ENCODE measurements around the gene PATE3. TPM values are rescaled to one million over a fixed set of nuclear protein-coding genes. Genes with fewer than 3 reads are reported as not detected.

The PATE3 gene
- total RNA-seq, 4 donors from 2014 or later, result not detected

GRCh38 chr11:125784678-125785077 is 3.2 kb upstream of the PATE3 start:
- Histone ChIP-seq H3K4me3 (no peak overlapping the region), H3K9me3 (no peaks in the 10 kb centered on the region)
- no peak for DNase-seq

GRCh38 chr11:125790825-125791224 is 2.9 kb downstream of the PATE3 start:
- no peaks in the 10 kb centered on the region for H3K4me1 ChIP-seq
- in situ Hi-C loops (cut with MboI; ENCODE audit: low sequenced_read_pairs in 4 of 4) (no loop called here), intact Hi-C loops (cut with DNase I; ENCODE audit: low total_unique reads) (no loop called here)
- no peak overlapping the region for H3K4me3 ChIP-seq
- no peak for ATAC-seq
- no peak overlapping the region for H3K27ac ChIP-seq
- peaks cover 0 to 4% (median 0%) of the 10 kb centered on the region in 3 donors for H3K9me3 ChIP-seq
- TF ChIP-seq POLR2A (IDR thresholded peaks at IDR 0.05), result no peak
- TF ChIP-seq CTCF (IDR thresholded peaks at IDR 0.05 in 4 of 5, conservative IDR thresholded peaks at IDR 0.05 in 1 of 5), result no peak
- DNase-seq, result no peak
- H3K27me3 ChIP-seq, result no peaks in the 10 kb centered on the region
- no peaks in the 10 kb centered on the region for H3K36me3 ChIP-seq

More at GRCh38 chr11:125784678-125785077, 3.2 kb upstream of the PATE3 start:
- Histone ChIP-seq H3K27me3 (no peaks in the 10 kb centered on the region), H3K27ac (no peak overlapping the region), H3K4me1 (no peaks in the 10 kb centered on the region), H3K36me3 (no peaks in the 10 kb centered on the region)
- TF ChIP-seq POLR2A (IDR thresholded peaks at IDR 0.05) (no peak), CTCF (IDR thresholded peaks at IDR 0.05 in 4 of 5, conservative IDR thresholded peaks at IDR 0.05 in 1 of 5) (no peak)
- in situ Hi-C loops (cut with MboI; ENCODE audit: low sequenced_read_pairs in 4 of 4) (no loop called here), intact Hi-C loops (cut with DNase I; ENCODE audit: low total_unique reads) (no loop called here)
- ATAC-seq, result no peak

GRCh38 chr11:125797641-125798040 is 9.7 kb downstream of the PATE3 start:
- no peak for TF ChIP-seq POLR2A (IDR thresholded peaks at IDR 0.05)
- no peak for TF ChIP-seq CTCF (IDR thresholded peaks at IDR 0.05 in 4 of 5, conservative IDR thresholded peaks at IDR 0.05 in 1 of 5)
- Histone ChIP-seq H3K4me3 (no peak overlapping the region), H3K36me3 (no peaks in the 10 kb centered on the region), H3K27ac (no peak overlapping the region), H3K27me3 (no peaks in the 10 kb centered on the region), H3K9me3 (peaks cover 0 to 4% (median 0%) of the 10 kb centered on the region in 3 donors), H3K4me1 (no peaks in the 10 kb centered on the region)
- DNase-seq (no peak), ATAC-seq (no peak)
- intact Hi-C loops (cut with DNase I; ENCODE audit: low total_unique reads) (no loop called here), in situ Hi-C loops (cut with MboI; ENCODE audit: low sequenced_read_pairs in 4 of 4) (no loop called here)

GRCh38 chr11:125799808-125800207 is 11.9 kb downstream of the PATE3 start:
- in situ Hi-C loops (cut with MboI; ENCODE audit: low sequenced_read_pairs in 4 of 4) (no loop called here), intact Hi-C loops (cut with DNase I; ENCODE audit: low total_unique reads) (no loop called here)
- Histone ChIP-seq H3K4me3 (no peak overlapping the region), H3K4me1 (no peaks in the 10 kb centered on the region), H3K27me3 (no peaks in the 10 kb centered on the region), H3K27ac (no peak overlapping the region), H3K9me3 (no peaks in the 10 kb centered on the region), H3K36me3 (no peaks in the 10 kb centered on the region)
- ATAC-seq (no peak), DNase-seq (no peak)
- TF ChIP-seq CTCF (IDR thresholded peaks at IDR 0.05 in 4 of 5, conservative IDR thresholded peaks at IDR 0.05 in 1 of 5) (no peak), POLR2A (IDR thresholded peaks at IDR 0.05) (no peak)

- TF ChIP-seq CTCF (IDR thresholded peaks at IDR 0.05 in 4 of 5, conservative IDR thresholded peaks at IDR 0.05 in 1 of 5) (no peak), POLR2A (IDR thresholded peaks at IDR 0.05) (no peak)
- in situ Hi-C loops (cut with MboI; ENCODE audit: low sequenced_read_pairs in 4 of 4) (no loop called here), intact Hi-C loops (cut with DNase I; ENCODE audit: low total_unique reads) (no loop called here)
- Histone ChIP-seq H3K4me1 (no peaks in the 10 kb centered on the region), H3K9me3 (no peaks in the 10 kb centered on the region), H3K27me3 (no peaks in the 10 kb centered on the region), H3K27ac (no peak overlapping the region), H3K36me3 (no peaks in the 10 kb centered on the region), H3K4me3 (no peak overlapping the region)
- ATAC-seq (no peak), DNase-seq (no peak)
These were observed 14.5 kb downstream of the PATE3 start for GRCh38 chr11:125802387-125802786.
